Muscle of leg (tissue), 16 donors: Measurements from ENCODE around the gene CTSG. TPM values are rescaled to one million over a fixed set of nuclear protein-coding genes. Genes with fewer than 3 reads are reported as not detected.

ENCODE experiments used
- DNase-seq: peaks from one replicate; pipeline ENCODE4 v3.0.0; 2013
- H3K27ac ChIP-seq: one replicate; pipeline ENCODE4 v1.5.1; 2013; ENCODE audit warnings: mild to moderate bottlenecking, low read length, control low read depth
- H3K27me3 ChIP-seq: one replicate; pipeline ENCODE4 v1.6.1; 2013; ENCODE audit warnings: low read length; ENCODE audit not compliant: control insufficient read depth, insufficient read depth
- H3K36me3 ChIP-seq: one replicate; pipeline ENCODE4 v1.6.1; 2013; ENCODE audit warnings: low read length; ENCODE audit not compliant: control insufficient read depth, insufficient read depth
- H3K4me1 ChIP-seq: one replicate; pipeline ENCODE4 v1.6.1; 2013; ENCODE audit warnings: low read length; ENCODE audit not compliant: control insufficient read depth, insufficient read depth
- H3K4me3 ChIP-seq: one replicate; pipeline ENCODE4 v1.5.1; 2013; ENCODE audit warnings: low read length, control low read depth
- H3K9me3 ChIP-seq: replicated peaks from 2 replicates; pipeline ENCODE4 v1.6.1; 2013; ENCODE audit warnings: low read depth, low read length; ENCODE audit not compliant: control insufficient read depth
- WGBS: methylation state at CpG from one replicate; pipeline ENCODE4 v1.1.5; 2013; ENCODE audit warnings: missing lambda C conversion rate; ENCODE audit not compliant: insufficient coverage; 5-methylcytosine and 5-hydroxymethylcytosine counted together
- long read RNA-seq, 11 donors: transcript quantifications; one replicate each; lab custom pipeline, GENCODE V29; 2026
- polyA plus RNA-seq, 8 donors: library from polyadenylated mRNA; unstranded; fragments of 120-200 nt; gene quantifications; one replicate each; pipeline versions ENCODE4 v1.2.1 to v1.2.3, GENCODE V29; 2013; ENCODE audit warnings: inconsistent platforms in 1 of 8, low replicate concordance in 1 of 8; ENCODE audit not compliant: insufficient read length in 8 of 8, insufficient read depth in 1 of 8
- total RNA-seq: library from RNA; stranded (reverse); fragments of 120-200 nt; gene quantifications from one replicate; pipeline ENCODE4 v1.2.4, GENCODE V29; 2013

The CTSG gene, protein sequence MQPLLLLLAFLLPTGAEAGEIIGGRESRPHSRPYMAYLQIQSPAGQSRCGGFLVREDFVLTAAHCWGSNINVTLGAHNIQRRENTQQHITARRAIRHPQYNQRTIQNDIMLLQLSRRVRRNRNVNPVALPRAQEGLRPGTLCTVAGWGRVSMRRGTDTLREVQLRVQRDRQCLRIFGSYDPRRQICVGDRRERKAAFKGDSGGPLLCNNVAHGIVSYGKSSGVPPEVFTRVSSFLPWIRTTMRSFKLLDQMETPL
- total RNA-seq: 1.5 TPM
- polyA plus RNA-seq: 1 to 10 TPM in 7 of 8 donors, under 1 TPM in 1; 0.75 to 5.8 (median 2.1) TPM
- long read RNA-seq, donor 1: 0 reads
- long read RNA-seq, donor 2: 0 reads
- long read RNA-seq, donor 3, partial matches to known transcripts: 0 of 1 reads
- long read RNA-seq, donor 3, other reads (novel, unspliced or antisense): 0 of 1 reads
- long read RNA-seq, donor 4, partial matches to known transcripts: 0 of 1 reads
- long read RNA-seq, donor 4, other reads (novel, unspliced or antisense): 0 of 1 reads
- long read RNA-seq, donor 5, partial matches to known transcripts: 0 of 1 reads
- long read RNA-seq, donor 5, other reads (novel, unspliced or antisense): 0 of 1 reads
- long read RNA-seq, donor 6, partial matches to known transcripts: 0 of 2 reads
- long read RNA-seq, donor 6, other reads (novel, unspliced or antisense): 0 of 2 reads
- long read RNA-seq, donor 7, partial matches to known transcripts: 0 of 1 reads
- long read RNA-seq, donor 7, other reads (novel, unspliced or antisense): 0 of 1 reads
- long read RNA-seq, donor 8: 0 reads
- long read RNA-seq, donor 9, partial matches to known transcripts: 0 of 1 reads
- long read RNA-seq, donor 9, other reads (novel, unspliced or antisense): 0 of 1 reads
- long read RNA-seq, donor 10: 0 reads
- long read RNA-seq, donor 11, partial matches to known transcripts: 0 of 1 reads
- long read RNA-seq, donor 11, other reads (novel, unspliced or antisense): 0 of 1 reads

- no peaks in the 10 kb centered on the region for H3K9me3 ChIP-seq
- no peak within 1 kb of the TSS for H3K4me3 ChIP-seq
- no CpG with 5 or more reads among the region's 3 CpGs for WGBS
- H3K27me3 ChIP-seq: no peaks in the 10 kb centered on the region
- H3K36me3 ChIP-seq: no peaks in the 10 kb centered on the region
- H3K4me1 ChIP-seq: no peaks in the 10 kb centered on the region
- H3K27ac ChIP-seq: no peak within 1 kb of the TSS
- no peak for DNase-seq
Measured at GRCh38 chr14:24576182-24576581, at the start of gene CTSG. Gene CTSG, minus strand, starts transcription at chr14:24576250. Its CDS starts 27 bp downstream, at chr14:24576223.

DNA sequence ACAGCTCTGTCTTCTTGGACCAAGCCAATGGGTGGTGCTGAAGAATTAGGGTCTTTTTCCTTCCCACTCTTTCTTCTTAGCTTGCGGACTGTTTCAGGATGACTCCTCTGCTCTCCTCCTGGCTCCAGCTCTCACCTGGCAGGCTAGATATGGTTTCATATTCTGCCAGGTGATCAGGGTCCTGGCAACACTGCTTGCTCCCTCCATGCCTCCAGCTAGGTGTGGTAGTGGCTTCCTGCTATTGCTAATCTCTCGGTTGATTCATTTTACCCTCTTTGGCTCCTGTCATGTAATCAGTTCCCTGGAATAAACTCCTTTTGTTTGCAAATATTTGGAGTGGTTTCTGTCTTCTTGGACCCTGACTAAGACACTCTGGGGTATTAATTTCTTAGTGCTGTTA lies 37.7 kb upstream of the CTSG start:
- no peak for DNase-seq
- no CpG with 5 or more reads among the region's 2 CpGs for WGBS
- no peaks in the 10 kb centered on the region for H3K9me3 ChIP-seq
- H3K4me1 ChIP-seq: no peaks in the 10 kb centered on the region
- H3K4me3 ChIP-seq: no peak overlapping the region
- H3K27me3 ChIP-seq: no peaks in the 10 kb centered on the region
- no peaks in the 10 kb centered on the region for H3K36me3 ChIP-seq
- H3K27ac ChIP-seq: no peak overlapping the region

- no CpG with 5 or more reads among the region's 1 CpG for WGBS
- H3K27ac ChIP-seq: no peak overlapping the region
Measured at GRCh38 chr14:24613241-24613640, 37.2 kb upstream of the CTSG start.

GRCh38 chr14:24612196-24612595 lies 36.1 kb upstream of the CTSG start:
- Histone ChIP-seq H3K27me3 (no peaks in the 10 kb centered on the region), H3K4me1 (no peaks in the 10 kb centered on the region), H3K9me3 (no peaks in the 10 kb centered on the region), H3K4me3 (no peak overlapping the region), H3K27ac (no peak overlapping the region), H3K36me3 (no peaks in the 10 kb centered on the region)
- DNase-seq: no peak

More at GRCh38 chr14:24613241-24613640, 37.2 kb upstream of the CTSG start:
- Histone ChIP-seq H3K27me3 (no peaks in the 10 kb centered on the region), H3K4me3 (no peak overlapping the region), H3K9me3 (no peaks in the 10 kb centered on the region), H3K36me3 (no peaks in the 10 kb centered on the region), H3K4me1 (no peaks in the 10 kb centered on the region)
- no peak for DNase-seq

GRCh38 chr14:24609655-24610344 lies 33.8 kb upstream of the CTSG start, which contains the start of gene GZMH:
Gene GZMH, minus strand, starts transcription at chr14:24609685. Its CDS starts 72 bp downstream, at chr14:24609613.
- H3K27ac ChIP-seq: no peak within 1 kb of the TSS
- no peaks in the 10 kb centered on the region for H3K4me1 ChIP-seq
- no peaks in the 10 kb centered on the region for H3K9me3 ChIP-seq
- no peaks in the 10 kb centered on the region for H3K36me3 ChIP-seq
- WGBS: no CpG with 5 or more reads among the region's 2 CpGs
- H3K4me3 ChIP-seq: no peak within 1 kb of the TSS
- H3K27me3 ChIP-seq: no peaks in the 10 kb centered on the region
- no peak for DNase-seq

DNA sequence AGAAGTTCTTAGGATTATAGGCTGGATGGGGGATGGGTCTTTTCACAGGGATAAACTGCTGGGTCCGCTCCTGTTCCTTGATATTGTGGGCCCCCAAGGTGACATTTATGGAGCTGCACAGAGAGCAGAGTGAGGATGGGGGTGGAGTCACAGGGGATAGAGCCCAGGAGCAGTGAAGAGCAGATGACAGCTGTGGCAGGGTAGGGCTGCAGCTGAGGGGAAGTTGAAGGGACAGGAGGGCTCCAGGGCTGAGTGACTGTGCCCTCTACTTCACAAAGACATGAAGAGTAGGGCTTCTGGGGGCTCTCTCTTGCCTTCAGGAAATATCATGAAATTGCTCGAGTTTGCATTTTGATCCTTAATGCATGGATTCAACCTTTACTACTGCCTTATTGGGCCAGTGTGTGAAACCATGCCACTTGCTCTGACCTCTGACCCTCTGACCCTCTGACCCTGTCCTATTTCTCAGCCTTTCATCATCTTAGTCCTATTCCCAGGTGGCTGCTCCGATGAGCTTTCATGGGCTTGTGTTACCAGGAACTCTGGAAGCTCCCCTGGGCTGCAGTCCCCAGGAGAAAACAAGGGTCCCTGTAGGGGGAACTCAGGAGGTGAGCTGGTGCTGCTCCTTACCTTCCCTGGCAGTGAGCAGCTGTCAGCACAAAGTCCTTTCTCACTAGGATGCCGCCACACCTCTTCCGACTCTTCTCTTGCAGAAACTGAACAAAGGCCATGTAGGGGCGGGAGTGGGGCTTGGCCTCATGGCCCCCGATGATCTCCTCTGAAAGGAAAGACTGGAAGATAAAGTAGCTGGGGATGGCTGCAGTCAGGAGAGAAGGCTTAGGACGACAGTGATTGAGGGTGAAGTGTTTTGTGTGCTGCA lies 31.8 kb upstream of the CTSG start:
- 65% methylated on average over 8 of the region's 8 CpGs for WGBS
- no peak overlapping the region for H3K4me3 ChIP-seq
- H3K4me1 ChIP-seq: no peaks in the 10 kb centered on the region
- no peaks in the 10 kb centered on the region for H3K27me3 ChIP-seq
- DNase-seq: no peak
- H3K9me3 ChIP-seq: no peaks in the 10 kb centered on the region
- no peak overlapping the region for H3K27ac ChIP-seq
- no peaks in the 10 kb centered on the region for H3K36me3 ChIP-seq

GRCh38 chr14:24607081-24607480 lies 31.0 kb upstream of the CTSG start:
- no peaks in the 10 kb centered on the region for H3K27me3 ChIP-seq
- H3K4me1 ChIP-seq: no peaks in the 10 kb centered on the region
- no peaks in the 10 kb centered on the region for H3K9me3 ChIP-seq
- H3K27ac ChIP-seq: no peak overlapping the region
- 57% methylated on average over 2 of the region's 4 CpGs for WGBS
- no peaks in the 10 kb centered on the region for H3K36me3 ChIP-seq
- H3K4me3 ChIP-seq: no peak overlapping the region
- no peak for DNase-seq

- Histone ChIP-seq H3K4me1 (no peaks in the 10 kb centered on the region), H3K27ac (no peak overlapping the region), H3K4me3 (no peak overlapping the region), H3K27me3 (no peaks in the 10 kb centered on the region), H3K36me3 (no peaks in the 10 kb centered on the region), H3K9me3 (no peaks in the 10 kb centered on the region)
- no peak for DNase-seq
- WGBS: no CpG with 5 or more reads among the region's 3 CpGs
Measured at GRCh38 chr14:24606297-24606696, 30.2 kb upstream of the CTSG start.

DNA sequence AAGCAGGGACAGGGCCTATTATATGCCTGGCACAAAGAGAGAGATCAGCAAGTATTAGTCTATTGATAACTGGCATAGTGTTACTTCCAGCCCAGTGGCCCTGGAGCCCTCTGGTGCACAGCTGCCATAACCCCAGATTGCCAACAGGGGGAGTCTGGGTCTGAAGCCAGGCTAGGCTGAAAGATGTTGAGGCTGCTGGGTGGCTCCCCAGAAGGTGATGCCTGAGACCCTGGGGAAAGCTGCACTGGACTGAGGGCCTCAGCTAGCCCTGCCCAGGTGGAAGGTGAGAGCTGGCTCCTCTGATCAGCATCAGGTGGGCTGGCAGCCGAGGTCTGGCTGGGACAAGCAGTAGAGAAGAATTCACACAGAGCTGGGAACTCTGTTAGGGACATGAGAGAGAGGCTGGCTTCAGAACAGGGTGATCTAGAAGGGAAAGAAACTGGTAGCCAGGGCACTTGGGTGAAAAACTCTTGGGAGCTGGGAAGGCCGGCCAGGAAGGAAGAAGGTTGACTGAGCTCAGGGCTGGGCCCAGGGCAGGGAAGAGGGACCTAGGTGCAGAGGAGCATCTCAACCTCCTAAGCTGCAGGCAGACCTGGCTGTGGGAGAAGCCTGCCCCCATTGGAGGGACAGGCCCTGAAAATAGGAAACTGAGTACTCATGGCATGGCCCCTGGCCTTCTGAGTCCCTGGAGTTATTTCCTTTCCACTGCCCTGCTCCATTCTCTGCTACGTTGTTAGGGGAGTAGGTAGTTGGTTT lies 29.6 kb upstream of the CTSG start:
- Histone ChIP-seq H3K27me3 (no peaks in the 10 kb centered on the region), H3K27ac (no peak overlapping the region), H3K36me3 (no peaks in the 10 kb centered on the region), H3K9me3 (no peaks in the 10 kb centered on the region), H3K4me1 (no peaks in the 10 kb centered on the region), H3K4me3 (no peak overlapping the region)
- WGBS: 62% methylated on average over 3 of the region's 3 CpGs
- DNase-seq: no peak
